ENCODE results near the gene CACNB2. TPM values are rescaled to one million over a fixed set of nuclear protein-coding genes. Genes with fewer than 3 reads are reported as not detected.
A peak's percentile ranks its signal among the peaks of the same experiment; 100 is the strongest.

CACNB2 gene
- total RNA-seq, 1 experiment from 2014 or later = not detected

DNA sequence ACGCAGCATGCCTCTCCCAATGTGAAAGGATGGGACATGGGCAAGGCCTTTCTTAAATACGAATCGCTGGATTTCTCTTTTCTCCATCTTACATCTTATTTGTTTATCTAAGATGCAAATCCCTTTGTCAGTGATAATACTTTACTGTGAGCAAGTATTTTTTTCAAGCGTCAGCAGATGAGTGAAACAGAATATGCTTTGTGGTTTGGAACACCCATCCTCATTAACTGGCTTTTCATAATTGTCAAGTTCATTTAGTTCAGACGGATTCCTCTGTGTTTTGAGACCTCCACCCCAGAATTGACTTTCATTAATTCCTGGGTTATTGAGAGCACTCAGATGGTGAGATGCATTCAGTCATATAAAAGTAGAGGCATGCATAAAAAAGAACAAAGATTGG, 361.4 kb downstream of the CACNB2 start:
- TF ChIP-seq POLR2AphosphoS5 (IDR thresholded peaks at IDR 0.05; ENCODE audit: low read depth, low read length) (no peak), SIN3A (IDR thresholded peaks at IDR 0.05; ENCODE audit: borderline replicate concordance, insufficient read depth, low read depth, low read length) (no peak), TCF7L2 (IDR thresholded peaks at IDR 0.05; ENCODE audit: low read depth, low read length) (no peak)
- TF ChIP-seq, protein P1, sequence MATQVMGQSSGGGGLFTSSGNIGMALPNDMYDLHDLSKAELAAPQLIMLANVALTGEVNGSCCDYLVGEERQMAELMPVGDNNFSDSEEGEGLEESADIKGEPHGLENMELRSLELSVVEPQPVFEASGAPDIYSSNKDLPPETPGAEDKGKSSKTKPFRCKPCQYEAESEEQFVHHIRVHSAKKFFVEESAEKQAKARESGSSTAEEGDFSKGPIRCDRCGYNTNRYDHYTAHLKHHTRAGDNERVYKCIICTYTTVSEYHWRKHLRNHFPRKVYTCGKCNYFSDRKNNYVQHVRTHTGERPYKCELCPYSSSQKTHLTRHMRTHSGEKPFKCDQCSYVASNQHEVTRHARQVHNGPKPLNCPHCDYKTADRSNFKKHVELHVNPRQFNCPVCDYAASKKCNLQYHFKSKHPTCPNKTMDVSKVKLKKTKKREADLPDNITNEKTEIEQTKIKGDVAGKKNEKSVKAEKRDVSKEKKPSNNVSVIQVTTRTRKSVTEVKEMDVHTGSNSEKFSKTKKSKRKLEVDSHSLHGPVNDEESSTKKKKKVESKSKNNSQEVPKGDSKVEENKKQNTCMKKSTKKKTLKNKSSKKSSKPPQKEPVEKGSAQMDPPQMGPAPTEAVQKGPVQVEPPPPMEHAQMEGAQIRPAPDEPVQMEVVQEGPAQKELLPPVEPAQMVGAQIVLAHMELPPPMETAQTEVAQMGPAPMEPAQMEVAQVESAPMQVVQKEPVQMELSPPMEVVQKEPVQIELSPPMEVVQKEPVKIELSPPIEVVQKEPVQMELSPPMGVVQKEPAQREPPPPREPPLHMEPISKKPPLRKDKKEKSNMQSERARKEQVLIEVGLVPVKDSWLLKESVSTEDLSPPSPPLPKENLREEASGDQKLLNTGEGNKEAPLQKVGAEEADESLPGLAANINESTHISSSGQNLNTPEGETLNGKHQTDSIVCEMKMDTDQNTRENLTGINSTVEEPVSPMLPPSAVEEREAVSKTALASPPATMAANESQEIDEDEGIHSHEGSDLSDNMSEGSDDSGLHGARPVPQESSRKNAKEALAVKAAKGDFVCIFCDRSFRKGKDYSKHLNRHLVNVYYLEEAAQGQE (IDR thresholded peaks at IDR 0.05; ENCODE audit: insufficient read depth in 1 of 2, low read depth in 2 of 2, low read length in 1 of 2) = no peak
- TF ChIP-seq, protein P2, sequence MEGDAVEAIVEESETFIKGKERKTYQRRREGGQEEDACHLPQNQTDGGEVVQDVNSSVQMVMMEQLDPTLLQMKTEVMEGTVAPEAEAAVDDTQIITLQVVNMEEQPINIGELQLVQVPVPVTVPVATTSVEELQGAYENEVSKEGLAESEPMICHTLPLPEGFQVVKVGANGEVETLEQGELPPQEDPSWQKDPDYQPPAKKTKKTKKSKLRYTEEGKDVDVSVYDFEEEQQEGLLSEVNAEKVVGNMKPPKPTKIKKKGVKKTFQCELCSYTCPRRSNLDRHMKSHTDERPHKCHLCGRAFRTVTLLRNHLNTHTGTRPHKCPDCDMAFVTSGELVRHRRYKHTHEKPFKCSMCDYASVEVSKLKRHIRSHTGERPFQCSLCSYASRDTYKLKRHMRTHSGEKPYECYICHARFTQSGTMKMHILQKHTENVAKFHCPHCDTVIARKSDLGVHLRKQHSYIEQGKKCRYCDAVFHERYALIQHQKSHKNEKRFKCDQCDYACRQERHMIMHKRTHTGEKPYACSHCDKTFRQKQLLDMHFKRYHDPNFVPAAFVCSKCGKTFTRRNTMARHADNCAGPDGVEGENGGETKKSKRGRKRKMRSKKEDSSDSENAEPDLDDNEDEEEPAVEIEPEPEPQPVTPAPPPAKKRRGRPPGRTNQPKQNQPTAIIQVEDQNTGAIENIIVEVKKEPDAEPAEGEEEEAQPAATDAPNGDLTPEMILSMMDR (IDR thresholded peaks at IDR 0.05) = no peak
- in situ Hi-C loops (cut with HindIII; ENCODE audit: low pct_unique_long_range_greater_than_20kb, low sequenced_read_pairs) = no loop called here
- H3K27ac ChIP-seq (ENCODE audit: low read length) = no peak overlapping the region

DNA sequence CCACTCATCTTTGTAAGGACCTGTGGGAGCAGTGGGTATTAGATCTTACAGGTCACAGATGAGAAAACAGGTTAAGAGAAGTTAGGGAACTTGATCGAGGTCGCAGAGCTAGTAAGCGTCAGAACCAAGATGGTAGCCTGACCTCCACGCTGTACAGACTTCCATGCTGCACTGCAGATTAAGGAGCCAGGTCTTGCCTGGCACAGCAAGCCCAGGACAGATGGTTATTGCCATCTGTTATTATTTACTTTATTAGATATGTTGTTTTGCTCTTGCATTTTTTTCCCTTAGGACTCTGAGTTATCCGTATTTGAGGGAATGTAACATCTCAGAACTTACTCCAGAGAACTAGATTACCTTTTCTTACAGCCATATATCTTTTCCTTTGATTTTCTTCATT, 363.9 kb downstream of the CACNB2 start:
- no peak for ATAC-seq
- DNase-seq (ENCODE audit: low read depth, low spot score) = no peak
- CTCF ChIA-PET = no interaction called here
- Histone ChIP-seq H3K4me3 (ENCODE audit: low read depth in 2 of 2, low read length in 2 of 2) (no peak overlapping the region), H3K27ac (ENCODE audit: low read length) (no peak overlapping the region), H3K4me1 (ENCODE audit: control insufficient read depth, insufficient read depth, low read length) (no peaks in the 10 kb centered on the region), H3K9me3 (ENCODE audit: control insufficient read depth, insufficient read depth, low read depth, low read length) (no peaks in the 10 kb centered on the region), H3K27me3 (ENCODE audit: control insufficient read depth, insufficient read depth, low read length) (no peaks in the 10 kb centered on the region), H3K36me3 (ENCODE audit: control insufficient read depth, insufficient read depth, low read length) (no peaks in the 10 kb centered on the region)
- POLR2A ChIA-PET = no interaction called here
- intact Hi-C loops (cut with micrococcal nuclease; ENCODE audit: unreplicated experiment) (no loop called here), in situ Hi-C loops (cut with HindIII; ENCODE audit: low pct_unique_long_range_greater_than_20kb, low sequenced_read_pairs) (no loop called here)
- no TSS peak for BruUV-seq (replicated peaks)
- TF ChIP-seq, protein P2 (IDR thresholded peaks at IDR 0.05) = no peak
- TF ChIP-seq TCF7L2 (IDR thresholded peaks at IDR 0.05; ENCODE audit: low read depth, low read length) (no peak), SIN3A (IDR thresholded peaks at IDR 0.05; ENCODE audit: borderline replicate concordance, insufficient read depth, low read depth, low read length) (no peak)

More for the DNA sequence above, 361.4 kb downstream of the CACNB2 start:
- intact Hi-C loops (cut with micrococcal nuclease; ENCODE audit: unreplicated experiment) = no loop called here
- no peaks in the 10 kb centered on the region for H3K36me3 ChIP-seq (ENCODE audit: control insufficient read depth, insufficient read depth, low read length)
- H3K27me3 ChIP-seq (ENCODE audit: control insufficient read depth, insufficient read depth, low read length) = no peaks in the 10 kb centered on the region
- peak overlapping the region; percentile 4 to 23; a peak in 2 of 4 replicates for H3K4me3 ChIP-seq (ENCODE audit: low read depth in 2 of 2, low read length in 2 of 2)
- no TSS peak for BruUV-seq (replicated peaks)
- no peaks in the 10 kb centered on the region for H3K4me1 ChIP-seq (ENCODE audit: control insufficient read depth, insufficient read depth, low read length)
- no peak for DNase-seq (ENCODE audit: low read depth, low spot score)
- H3K9me3 ChIP-seq (ENCODE audit: control insufficient read depth, insufficient read depth, low read depth, low read length) = no peaks in the 10 kb centered on the region
- ChIA-PET POLR2A (no interaction called here), CTCF (no interaction called here)
- ATAC-seq = no peak

Data from Panc1 (cell line).